GM23338 (cell line): ENCODE measurements around the gene ALAD.

Experiments
- CREB1 ChIP-seq: fragments of 250-450 bp; sonication (Bioruptor Pico); IDR thresholded peaks from 2 replicates; pipeline ENCODE4 v1.5.0; 2020; ENCODE audit warnings: low read depth, mild to moderate bottlenecking, moderate library complexity
- EZH2 ChIP-seq: fragments of 200-600 bp; sonication (generic); IDR thresholded peaks from one replicate; pipeline ENCODE4 v1.8.0; 2017; ENCODE audit warnings: antibody characterized with exemption, mild to moderate bottlenecking, low read depth; ENCODE audit not compliant: unreplicated experiment
- EZH2phosphoT487 ChIP-seq: fragments of 200-600 bp; sonication (generic); IDR thresholded peaks from one replicate; pipeline ENCODE4 v1.8.1; 2018; ENCODE audit warnings: antibody characterized with exemption; ENCODE audit not compliant: unreplicated experiment
- NANOG ChIP-seq: IDR thresholded peaks from 2 replicates; pipeline ENCODE4 v1.6.1; 2016; ENCODE audit warnings: antibody characterized with exemption, borderline replicate concordance
- POLR2AphosphoS5 ChIP-seq: IDR thresholded peaks from 2 replicates; pipeline ENCODE4 v1.6.1; 2016; ENCODE audit warnings: antibody characterized with exemption, low read depth
- ZNF114 ChIP-seq: fragments of 250-450 bp; sonication (Bioruptor Pico); IDR thresholded peaks from 2 replicates; pipeline ENCODE4 v1.5.0; 2020; ENCODE audit warnings: mild to moderate bottlenecking, moderate library complexity
- ZNF331 ChIP-seq: fragments of 250-450 bp; sonication (Bioruptor Pico); IDR thresholded peaks from 2 replicates; pipeline ENCODE4 v1.5.0; 2020; ENCODE audit warnings: low read depth, mild to moderate bottlenecking, moderate library complexity
- TF ChIP-seq, protein P1 (sequence below), 2 experiments: fragments of 200-600 bp in 1 of 2; sonication (generic) in 1 of 2; conservative IDR thresholded peaks; 2 replicates each; pipeline versions ENCODE4 v1.5.1 to v1.6.1; 2016 to 2017; ENCODE audit warnings: antibody characterized with exemption in 2 of 2, low read depth in 2 of 2, mild to moderate bottlenecking in 2 of 2, moderate library complexity in 1 of 2
- TF ChIP-seq, protein P2 (sequence below): IDR thresholded peaks from one replicate; pipeline ENCODE4 v1.6.1; 2018; ENCODE audit warnings: antibody characterized with exemption; ENCODE audit not compliant: unreplicated experiment

DNA sequence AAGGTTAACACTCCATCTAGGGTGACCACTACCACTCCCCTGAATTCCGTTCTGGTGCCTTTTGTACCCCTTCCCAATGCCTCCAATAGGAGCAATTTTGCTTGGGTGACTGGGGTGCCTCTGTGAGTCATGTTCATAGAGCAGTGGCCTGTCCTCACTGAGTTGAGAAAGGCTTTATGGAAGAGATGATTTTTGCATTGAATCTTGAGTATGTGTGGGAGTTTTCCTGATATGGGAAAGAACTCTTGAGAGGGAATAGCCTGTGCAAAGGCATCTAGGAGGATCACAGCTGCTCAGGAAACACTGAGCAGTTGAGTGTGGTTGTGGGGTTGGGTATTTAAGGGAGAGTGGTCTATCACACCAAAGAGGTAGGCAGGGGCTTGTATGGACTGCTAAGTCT, 25.6 kb upstream of the ALAD start:
- TF ChIP-seq CREB1 (CRISPR knock-in tag) (no peak), EZH2 (no peak), POLR2AphosphoS5 (no peak), ZNF114 (CRISPR knock-in tag) (no peak), EZH2phosphoT487 (no peak), ZNF331 (CRISPR knock-in tag) (no peak), NANOG (no peak)
- TF ChIP-seq, protein P1, sequence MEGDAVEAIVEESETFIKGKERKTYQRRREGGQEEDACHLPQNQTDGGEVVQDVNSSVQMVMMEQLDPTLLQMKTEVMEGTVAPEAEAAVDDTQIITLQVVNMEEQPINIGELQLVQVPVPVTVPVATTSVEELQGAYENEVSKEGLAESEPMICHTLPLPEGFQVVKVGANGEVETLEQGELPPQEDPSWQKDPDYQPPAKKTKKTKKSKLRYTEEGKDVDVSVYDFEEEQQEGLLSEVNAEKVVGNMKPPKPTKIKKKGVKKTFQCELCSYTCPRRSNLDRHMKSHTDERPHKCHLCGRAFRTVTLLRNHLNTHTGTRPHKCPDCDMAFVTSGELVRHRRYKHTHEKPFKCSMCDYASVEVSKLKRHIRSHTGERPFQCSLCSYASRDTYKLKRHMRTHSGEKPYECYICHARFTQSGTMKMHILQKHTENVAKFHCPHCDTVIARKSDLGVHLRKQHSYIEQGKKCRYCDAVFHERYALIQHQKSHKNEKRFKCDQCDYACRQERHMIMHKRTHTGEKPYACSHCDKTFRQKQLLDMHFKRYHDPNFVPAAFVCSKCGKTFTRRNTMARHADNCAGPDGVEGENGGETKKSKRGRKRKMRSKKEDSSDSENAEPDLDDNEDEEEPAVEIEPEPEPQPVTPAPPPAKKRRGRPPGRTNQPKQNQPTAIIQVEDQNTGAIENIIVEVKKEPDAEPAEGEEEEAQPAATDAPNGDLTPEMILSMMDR (conservative IDR thresholded peaks at IDR 0.05; ENCODE audit: low read depth in 2 of 2), result no peak
- TF ChIP-seq, protein P2, sequence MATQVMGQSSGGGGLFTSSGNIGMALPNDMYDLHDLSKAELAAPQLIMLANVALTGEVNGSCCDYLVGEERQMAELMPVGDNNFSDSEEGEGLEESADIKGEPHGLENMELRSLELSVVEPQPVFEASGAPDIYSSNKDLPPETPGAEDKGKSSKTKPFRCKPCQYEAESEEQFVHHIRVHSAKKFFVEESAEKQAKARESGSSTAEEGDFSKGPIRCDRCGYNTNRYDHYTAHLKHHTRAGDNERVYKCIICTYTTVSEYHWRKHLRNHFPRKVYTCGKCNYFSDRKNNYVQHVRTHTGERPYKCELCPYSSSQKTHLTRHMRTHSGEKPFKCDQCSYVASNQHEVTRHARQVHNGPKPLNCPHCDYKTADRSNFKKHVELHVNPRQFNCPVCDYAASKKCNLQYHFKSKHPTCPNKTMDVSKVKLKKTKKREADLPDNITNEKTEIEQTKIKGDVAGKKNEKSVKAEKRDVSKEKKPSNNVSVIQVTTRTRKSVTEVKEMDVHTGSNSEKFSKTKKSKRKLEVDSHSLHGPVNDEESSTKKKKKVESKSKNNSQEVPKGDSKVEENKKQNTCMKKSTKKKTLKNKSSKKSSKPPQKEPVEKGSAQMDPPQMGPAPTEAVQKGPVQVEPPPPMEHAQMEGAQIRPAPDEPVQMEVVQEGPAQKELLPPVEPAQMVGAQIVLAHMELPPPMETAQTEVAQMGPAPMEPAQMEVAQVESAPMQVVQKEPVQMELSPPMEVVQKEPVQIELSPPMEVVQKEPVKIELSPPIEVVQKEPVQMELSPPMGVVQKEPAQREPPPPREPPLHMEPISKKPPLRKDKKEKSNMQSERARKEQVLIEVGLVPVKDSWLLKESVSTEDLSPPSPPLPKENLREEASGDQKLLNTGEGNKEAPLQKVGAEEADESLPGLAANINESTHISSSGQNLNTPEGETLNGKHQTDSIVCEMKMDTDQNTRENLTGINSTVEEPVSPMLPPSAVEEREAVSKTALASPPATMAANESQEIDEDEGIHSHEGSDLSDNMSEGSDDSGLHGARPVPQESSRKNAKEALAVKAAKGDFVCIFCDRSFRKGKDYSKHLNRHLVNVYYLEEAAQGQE, result no peak
